Measurements from ENCODE around the gene CIDEB.
"Not testable (repeated sequence)": the region's sequence is repeated elsewhere in the genome, so short reads cannot be mapped to it uniquely, and the experiment has no call there.

The CIDEB gene

GRCh38 chr14:24307575-24308341 lies at the start of gene CIDEB:
Gene CIDEB (minus strand): TSS chr14:24307977. CDS start chr14:24307858, 119 bp downstream.
- peak; percentile 73 for DNase-seq (ENCODE audit: low spot score)

- no peak for DNase-seq (ENCODE audit: low spot score)
These were observed 48.4 kb upstream of the CIDEB start for GRCh38 chr14:24356208-24356607.

GRCh38 chr14:24355009-24355408 lies 47.2 kb upstream of the CIDEB start:
- no peak for DNase-seq (ENCODE audit: low spot score)

GRCh38 chr14:24354482-24354825 lies 46.7 kb upstream of the CIDEB start:
- not testable (repeated sequence) for DNase-seq (ENCODE audit: low spot score)

GRCh38 chr14:24353559-24354481 lies 46.0 kb upstream of the CIDEB start:
- no peak for DNase-seq (ENCODE audit: low spot score)

- DNase-seq (ENCODE audit: low spot score): no peak
These were observed 43.7 kb upstream of the CIDEB start for GRCh38 chr14:24351517-24351916.

- DNase-seq (ENCODE audit: low spot score): no peak
These were observed 42.0 kb upstream of the CIDEB start for GRCh38 chr14:24349742-24350141.

- no peak for DNase-seq (ENCODE audit: low spot score)
These were observed 40.4 kb upstream of the CIDEB start for GRCh38 chr14:24348186-24348585.

- no peak for DNase-seq (ENCODE audit: low spot score)
These were observed 39.4 kb upstream of the CIDEB start for GRCh38 chr14:24347134-24347533.

- no peak for DNase-seq (ENCODE audit: low spot score)
These were observed 36.3 kb upstream of the CIDEB start for GRCh38 chr14:24343795-24344660.

- no peak for DNase-seq (ENCODE audit: low spot score)
These were observed 35.1 kb upstream of the CIDEB start for GRCh38 chr14:24342889-24343288.

- DNase-seq (ENCODE audit: low spot score): no peak
These were observed 32.8 kb upstream of the CIDEB start for GRCh38 chr14:24340606-24341005.

GRCh38 chr14:24339284-24340151 lies 31.7 kb upstream of the CIDEB start, which contains the start of gene RIPK3:
Gene RIPK3 (minus strand): TSS chr14:24339991. CDS start chr14:24339826, 165 bp downstream.
- DNase-seq (ENCODE audit: low spot score): peak; percentile 45

- DNase-seq (ENCODE audit: low spot score): no peak
These were observed 31.1 kb upstream of the CIDEB start for GRCh38 chr14:24338843-24339242.

- DNase-seq (ENCODE audit: low spot score): no peak
These were observed 30.0 kb upstream of the CIDEB start for GRCh38 chr14:24337824-24338175.

- no peak for DNase-seq (ENCODE audit: low spot score)
These were observed 29.5 kb upstream of the CIDEB start for GRCh38 chr14:24337144-24337823.

GRCh38 chr14:24335461-24336171 lies 27.8 kb upstream of the CIDEB start:
- DNase-seq (ENCODE audit: low spot score): no peak

GRCh38 chr14:24334431-24335291 lies 26.9 kb upstream of the CIDEB start, which contains the start of gene ADCY4:
Gene ADCY4 (minus strand): TSS chr14:24335071. CDS start chr14:24334652, 419 bp downstream.
- no peak for DNase-seq (ENCODE audit: low spot score)

All from NAMALWA (cell line).